HEK293T (cell line): ENCODE results near the gene COP1.

Experiments
- PKNOX1 ChIP-seq: fragments of 450-650 bp; IDR thresholded peaks from 2 replicates; pipeline ENCODE4 v1.6.1; 2016
- SP1 ChIP-seq: fragments of 450-650 bp; IDR thresholded peaks from 2 replicates; pipeline ENCODE4 v1.6.1; 2017

DNA sequence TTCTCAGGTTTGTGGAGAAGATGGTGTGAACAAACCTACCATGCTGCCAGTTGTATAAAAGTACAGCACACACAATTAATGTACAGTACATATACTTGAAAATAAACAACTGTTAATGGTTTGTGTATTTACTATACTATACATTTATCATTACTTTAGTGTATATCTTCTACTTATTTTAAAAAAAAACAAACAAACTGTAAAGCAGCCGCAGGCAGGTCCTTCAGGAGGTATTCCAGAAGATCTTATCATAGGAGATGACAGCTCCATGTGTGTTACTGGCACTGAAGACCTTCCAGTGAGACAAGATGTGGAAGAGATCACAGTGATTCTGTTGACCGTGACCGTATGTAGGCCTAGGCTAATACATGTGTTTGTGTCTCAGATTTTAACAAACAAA, 155.7 kb downstream of the COP1 start:
- TF ChIP-seq SP1 (no peak), PKNOX1 (peak; percentile 58; the same call in 1 of the 2 replicates)
